Ovary (tissue), 9 donors: Measurements from ENCODE around the gene RANBP3. TPM values are rescaled to one million over a fixed set of nuclear protein-coding genes. Genes with fewer than 3 reads are reported as not detected.

Source experiments
- DNase-seq, 5 donors: peaks; one replicate each; pipeline ENCODE4 v3.0.0-alpha.2; 2019 to 2020
- H3K27ac ChIP-seq, 2 donors: fragments of 200-600 bp; one replicate each; pipeline versions ENCODE4 v1.5.1 to v1.8.0; 2019 to 2022
- H3K27me3 ChIP-seq: fragments of 200-600 bp; one replicate; pipeline ENCODE4 v1.8.0; 2022
- H3K36me3 ChIP-seq: fragments of 200-600 bp; sonication (generic); one replicate; pipeline ENCODE4 v1.5.1; 2019
- H3K4me1 ChIP-seq: one replicate; pipeline ENCODE4 v1.8.1; 2013; ENCODE audit warnings: mild to moderate bottlenecking, moderate library complexity; ENCODE audit not compliant: insufficient read depth
- H3K4me3 ChIP-seq: fragments of 200-600 bp; sonication (generic); one replicate; pipeline ENCODE4 v1.5.1; 2017
- H3K9me3 ChIP-seq, 2 donors: fragments of 200-600 bp in 1 of 2; sonication (generic) in 1 of 2; one replicate each; pipeline versions ENCODE4 v1.5.1 to v1.8.1; 2013 to 2019; ENCODE audit warnings: mild to moderate bottlenecking in 1 of 2, moderate library complexity in 1 of 2
- CTCF ChIP-seq, 3 donors: fragments of 450-650 bp in 2 of 3; fragments of 200-600 bp in 1 of 3; IDR thresholded peaks; one replicate each; pipeline versions ENCODE4 v1.5.1 to v1.8.0; 2016 to 2022; ENCODE audit warnings: antibody characterized with exemption in 3 of 3, mild to moderate bottlenecking in 1 of 3
- EP300 ChIP-seq: sonication (generic); formaldehyde crosslinking; IDR thresholded peaks from one replicate; pipeline ENCODE4 v1.6.1; 2017; ENCODE audit warnings: antibody characterized with exemption
- POLR2A ChIP-seq: fragments of 450-650 bp; IDR thresholded peaks from one replicate; pipeline ENCODE4 v1.6.1; 2017; ENCODE audit warnings: antibody characterized with exemption, mild to moderate bottlenecking, moderate library complexity
- WGBS, 3 donors: extraction: QIAGEN DNeasy Blood & Tissue Kit in 1 of 3; methylation state at CpG; one replicate each; pipeline versions ENCODE4 v1.1.5 to v1.1.7; 2013 to 2017; 5-methylcytosine and 5-hydroxymethylcytosine counted together
- intact Hi-C, 4 donors: fragments of 100-400 bp; cut with DNase I; formaldehyde crosslinking; loops; one replicate each; pipeline versions ENCODE4 v1.11.0 to v1.15.1; 2022 to 2023
- polyA plus RNA-seq, 2 donors: library from polyadenylated mRNA; stranded (reverse); fragments of 200-250 nt in 1 of 2; fragments of 350-450 nt in 1 of 2; fragmentation: Illumina TruSeq in 1 of 2; extraction: RNeasy Lipid Tissue Mini Kit (QIAGEN cat#74804) in 1 of 2; gene quantifications; one replicate each; pipeline ENCODE4 v1.2.3, GENCODE V29; 2013 to 2014
- total RNA-seq, 7 donors: library from RNA; depleted of rRNA in 2 of 7; stranded (reverse); fragments of >200 nt in 2 of 7; fragmentation: NEBNext Ultra II Directional in 3 of 7; extraction: Animal tissue kit (Norgen Biotek cat#: 25700) in 3 of 7; gene quantifications; one replicate each; pipeline versions ENCODE4 v1.1.0 to v1.2.4, GENCODE V29; 2016 to 2023
- donor health status: DM: no; HTN: no; CAD: no; lungs with moderate emphysema.
- donor health status: DM: no; HTN: no; CAD: no.
- donor health status: Bipolar disorder and iron deficiency.
- donor health status: DM: yes; HTN: yes; CAD: no.
- donor health status: DM: no; HTN: no; CAD: no.
- donor health status: DM: yes; HTN: yes; CAD: no.

Gene RANBP3
- total and polyA plus RNA-seq, 9 donors = 54.0 to 88.4 (median 67.9) TPM

GRCh38 chr19:5910638-5910907, 67.4 kb downstream of the RANBP3 start:
- H3K27ac ChIP-seq = no peak overlapping the region
- no peaks in the 10 kb centered on the region for H3K27me3 ChIP-seq
- H3K9me3 ChIP-seq = no peaks in the 10 kb centered on the region
- H3K4me1 ChIP-seq = peaks cover 2% of the 10 kb centered on the region
- intact Hi-C loops = no loop called here
- TF ChIP-seq POLR2A (no peak), CTCF (IDR thresholded peaks at IDR 0.05) (no peak), EP300 (no peak)
- H3K36me3 ChIP-seq = no peaks in the 10 kb centered on the region
- 57 to 82% (median 82%) methylated on average over 1 of the region's 1 CpG for WGBS, 3 donors
- DNase-seq = no peak
- no peak overlapping the region for H3K4me3 ChIP-seq

DNA sequence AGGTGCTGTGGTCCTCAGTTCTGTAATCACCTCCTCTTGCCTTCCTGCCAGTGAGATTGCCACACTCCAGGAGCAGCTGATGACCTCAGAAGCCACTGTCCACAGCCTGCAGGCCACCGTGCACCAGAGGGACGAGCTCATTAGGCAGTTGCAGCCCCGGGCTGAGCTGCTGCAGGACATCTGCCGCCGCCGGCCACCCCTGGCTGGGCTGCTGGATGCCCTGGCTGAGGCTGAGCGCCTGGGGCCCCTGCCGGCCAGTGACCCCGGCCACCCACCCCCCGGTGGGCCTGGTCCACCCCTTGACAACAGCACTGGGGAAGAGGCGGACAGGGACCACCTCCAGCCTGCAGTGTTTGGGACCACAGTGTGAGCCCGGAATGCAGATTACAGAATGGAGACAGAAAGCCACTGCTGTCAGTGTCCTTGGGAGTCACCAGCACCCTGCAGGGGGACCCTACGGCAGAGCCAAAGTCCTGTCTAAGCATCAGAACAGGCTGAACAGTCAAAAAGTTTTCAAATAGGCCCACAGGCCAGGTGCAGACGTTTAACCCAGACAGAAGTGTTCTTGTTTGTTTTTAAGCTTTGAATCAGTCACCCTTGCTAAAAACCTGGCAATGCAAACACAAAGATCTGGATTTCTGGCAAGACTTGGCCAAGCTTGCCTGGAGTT, 69.0 kb downstream of the RANBP3 start:
- Histone ChIP-seq H3K4me1 (peaks cover 2% of the 10 kb centered on the region), H3K9me3 (no peaks in the 10 kb centered on the region), H3K4me3 (no peak overlapping the region), H3K27me3 (no peaks in the 10 kb centered on the region), H3K36me3 (no peaks in the 10 kb centered on the region), H3K27ac (no peak overlapping the region)
- WGBS, 3 donors = 71 to 82% (median 73%) methylated on average over 14 of the region's 14 CpGs
- no peak for TF ChIP-seq EP300
- no peak for TF ChIP-seq POLR2A
- peak in 1 of 5 donors; percentile 10 for DNase-seq
- intact Hi-C loops = no loop called here

GRCh38 chr19:5907241-5907640, 70.7 kb downstream of the RANBP3 start:
- H3K9me3 ChIP-seq = no peaks in the 10 kb centered on the region
- no peaks in the 10 kb centered on the region for H3K36me3 ChIP-seq
- H3K4me1 ChIP-seq = peaks cover 3% of the 10 kb centered on the region
- no peak for DNase-seq
- 62 to 65% (median 63%) methylated on average over 5 of the region's 5 CpGs for WGBS, 3 donors
- H3K4me3 ChIP-seq = no peak overlapping the region
- TF ChIP-seq CTCF (IDR thresholded peaks at IDR 0.05) = no peak
- TF ChIP-seq EP300 = no peak
- TF ChIP-seq POLR2A = no peak
- intact Hi-C loops = no loop called here
- no peak overlapping the region for H3K27ac ChIP-seq
- no peaks in the 10 kb centered on the region for H3K27me3 ChIP-seq

GRCh38 chr19:5905114-5905778, 72.7 kb downstream of the RANBP3 start:
- WGBS, 3 donors = 41 to 49% (median 42%) methylated on average over 31 of the region's 31 CpGs
- H3K27ac ChIP-seq = no peak overlapping the region
- H3K4me1 ChIP-seq = peaks cover 3% of the 10 kb centered on the region
- H3K27me3 ChIP-seq = no peaks in the 10 kb centered on the region
- intact Hi-C loops = no loop called here
- peak in 1 of 5 donors; percentile 49 for DNase-seq
- H3K4me3 ChIP-seq = peak overlapping the region; percentile 94
- no peaks in the 10 kb centered on the region for H3K36me3 ChIP-seq
- TF ChIP-seq CTCF (IDR thresholded peaks at IDR 0.05) = no peak
- TF ChIP-seq POLR2A = no peak
- TF ChIP-seq EP300 = no peak
- no peaks in the 10 kb centered on the region for H3K9me3 ChIP-seq
